Stimulated activated CD4-positive, alpha-beta T cell treated with anti-CD3 and anti-CD28 coated beads, TNF-alpha, amount 100 ng/mL, for 4 hours (primary cell): Measurements from ENCODE around the gene BFSP1.

Experiments used
- DNase-seq, 3 experiments: peaks; one replicate each; pipeline ENCODE4 v3.0.0-alpha.2; 2020; ENCODE audit warnings: low read depth in 3 of 3

The BFSP1 gene

DNA sequence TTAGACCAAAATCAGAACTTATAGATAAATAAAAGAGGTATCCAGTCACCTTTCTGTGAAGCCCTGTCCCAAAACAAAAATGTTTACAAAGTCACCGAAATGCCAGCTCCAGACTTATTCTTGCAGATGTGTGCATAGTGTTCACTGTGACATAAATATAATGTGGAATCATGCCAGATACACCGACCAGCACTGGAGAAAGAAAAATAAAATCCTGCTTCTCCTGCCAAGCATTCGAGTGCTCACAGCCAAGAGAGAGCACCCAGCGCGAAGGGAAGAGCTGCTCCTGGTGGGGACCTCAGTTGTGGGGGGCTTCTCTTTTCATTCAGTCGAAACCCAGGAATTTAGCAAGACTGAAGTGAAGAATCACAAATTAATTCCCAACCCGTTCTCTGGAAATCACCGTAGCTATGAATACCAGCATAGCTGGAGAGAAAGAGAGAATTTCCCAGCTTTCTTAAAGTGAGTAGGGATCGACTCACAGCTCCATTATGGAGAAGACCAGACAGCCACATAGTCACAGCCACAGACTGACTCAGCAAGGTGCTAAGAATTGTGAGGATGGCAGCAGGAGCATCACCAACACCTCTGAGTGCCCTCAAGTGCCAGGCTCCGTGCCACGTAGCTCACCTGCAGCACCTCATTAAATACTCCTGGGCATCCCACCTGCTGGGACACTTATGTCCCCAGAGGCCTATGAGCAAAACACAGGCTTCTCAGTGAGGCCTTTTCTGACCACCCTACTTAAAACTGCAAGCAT lies 33.2 kb downstream of the BFSP1 start:
- DNase-seq, result no peak

DNA sequence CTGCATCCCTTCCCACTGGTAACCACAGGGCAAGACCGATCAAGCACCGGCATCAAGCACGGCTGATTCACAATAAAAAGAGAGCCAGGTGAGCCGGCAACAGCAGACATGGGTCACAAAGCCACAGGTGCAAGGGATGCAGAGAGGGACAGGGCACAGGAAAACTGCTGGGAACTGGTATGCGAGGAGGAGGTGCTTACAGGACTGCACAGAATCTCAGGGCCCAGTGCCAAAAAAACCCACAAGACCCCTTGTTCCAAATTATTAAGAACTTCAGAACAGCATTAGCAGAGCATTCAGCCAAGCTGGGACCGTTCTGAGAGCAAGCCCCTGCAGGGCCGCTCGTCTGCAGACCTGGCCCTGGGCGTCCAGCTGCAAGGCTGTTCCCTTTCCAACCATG lies 35.4 kb downstream of the BFSP1 start:
- no peak for DNase-seq

- DNase-seq, result no peak
These were observed 37.0 kb downstream of the BFSP1 start for GRCh38 chr20:17494201-17494600.

DNA sequence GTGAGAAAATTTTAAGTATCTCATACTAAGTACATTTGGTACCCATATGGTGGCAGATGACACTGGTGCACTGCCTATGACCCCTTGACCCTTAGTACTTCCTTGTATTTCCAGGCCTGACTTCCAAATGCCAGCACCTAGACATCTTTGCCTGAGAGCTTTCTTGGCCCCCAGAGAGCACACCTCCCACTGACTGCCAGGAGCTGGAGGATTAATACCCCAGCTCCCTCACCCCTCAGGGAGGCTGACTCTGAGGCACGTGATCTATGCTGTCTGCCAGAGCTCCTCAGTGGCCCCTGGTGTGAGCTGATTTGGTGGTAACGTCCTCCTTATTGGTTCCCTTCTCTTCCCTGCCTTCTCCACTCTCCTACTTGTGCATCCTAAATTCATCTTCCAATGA lies 38.0 kb downstream of the BFSP1 start:
- DNase-seq, result no peak

- DNase-seq, result no peak
These were observed 39.7 kb downstream of the BFSP1 start for GRCh38 chr20:17491488-17491887.

GRCh38 chr20:17491041-17491440 lies 40.1 kb downstream of the BFSP1 start:
- DNase-seq, result no peak

GRCh38 chr20:17490501-17490900 lies 40.7 kb downstream of the BFSP1 start:
- DNase-seq, result no peak

GRCh38 chr20:17488916-17489600 lies 42.1 kb downstream of the BFSP1 start:
- no peak for DNase-seq

DNA sequence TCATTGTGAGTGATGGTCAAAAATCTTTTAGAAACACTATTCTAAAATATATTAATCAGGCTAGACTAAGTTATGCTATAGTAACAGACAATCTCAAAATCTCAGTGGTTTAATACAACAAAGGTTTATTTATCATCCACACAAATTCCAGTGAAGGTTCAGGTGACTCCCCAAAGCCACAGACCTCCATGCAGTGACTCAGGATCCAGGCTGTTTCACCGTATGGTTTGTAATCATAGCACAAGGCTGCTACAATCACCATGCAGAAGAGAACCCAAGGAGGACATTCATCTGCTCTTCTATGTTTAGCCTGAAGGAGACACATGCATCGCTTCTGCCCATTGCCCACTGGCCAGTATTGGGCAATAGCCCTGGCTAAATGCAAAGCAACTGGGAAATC lies 46.2 kb downstream of the BFSP1 start:
- no peak for DNase-seq

- no peak for DNase-seq
These were observed 48.6 kb downstream of the BFSP1 start for GRCh38 chr20:17482536-17482935.

DNA sequence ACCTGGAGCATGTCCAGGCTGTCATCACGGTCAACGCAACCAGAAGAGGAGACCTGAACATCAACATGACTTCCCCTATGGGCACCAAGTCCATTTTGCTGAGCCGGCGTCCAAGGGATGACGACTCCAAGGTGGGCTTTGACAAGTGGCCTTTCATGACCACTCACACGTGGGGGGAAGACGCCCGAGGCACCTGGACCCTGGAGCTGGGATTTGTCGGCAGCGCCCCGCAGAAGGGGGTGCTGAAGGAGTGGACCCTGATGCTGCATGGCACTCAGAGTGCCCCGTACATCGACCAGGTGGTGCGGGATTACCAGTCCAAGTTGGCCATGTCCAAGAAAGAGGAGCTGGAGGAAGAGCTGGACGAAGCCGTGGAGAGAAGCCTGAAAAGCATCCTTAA lies 49.5 kb downstream of the BFSP1 start:
- no peak for DNase-seq

GRCh38 chr20:17480696-17481095 lies 50.5 kb downstream of the BFSP1 start:
- DNase-seq, result no peak

DNA sequence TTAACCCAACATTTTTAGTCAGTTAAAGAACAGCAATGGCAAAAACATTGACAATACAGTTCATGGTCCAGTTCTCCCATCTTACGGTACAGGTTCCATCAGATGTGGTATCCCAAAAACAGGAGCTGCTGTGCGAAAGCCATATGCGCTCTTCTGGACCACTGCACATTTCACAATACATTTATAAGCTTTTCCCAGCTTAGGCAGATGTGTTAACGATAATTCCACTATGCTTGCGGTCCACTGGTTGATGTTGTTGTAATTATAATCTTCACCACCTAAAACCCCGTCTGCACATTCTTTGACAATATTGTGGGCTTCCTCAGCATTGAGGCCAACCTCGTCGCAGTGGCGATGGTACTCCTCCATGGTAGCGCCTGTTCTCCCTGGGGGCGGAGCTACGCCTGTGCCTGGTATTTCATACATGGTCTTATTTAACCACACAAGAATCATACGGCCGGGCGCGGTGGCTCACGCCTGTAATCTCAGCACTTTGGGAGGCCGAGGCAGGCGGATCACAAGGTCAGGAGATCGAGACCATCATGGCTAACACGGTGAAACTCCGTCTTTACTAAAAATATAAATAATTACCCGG lies 52.0 kb downstream of the BFSP1 start:
- no peak for DNase-seq

GRCh38 chr20:17473659-17474058 lies 57.5 kb downstream of the BFSP1 start:
- no peak for DNase-seq

GRCh38 chr20:17471606-17472187 lies 59.5 kb downstream of the BFSP1 start:
- no peak for DNase-seq

GRCh38 chr20:17470973-17471372 lies 60.2 kb downstream of the BFSP1 start:
- DNase-seq, result no peak

GRCh38 chr20:17470521-17470920 lies 60.7 kb downstream of the BFSP1 start:
- no peak for DNase-seq

DNA sequence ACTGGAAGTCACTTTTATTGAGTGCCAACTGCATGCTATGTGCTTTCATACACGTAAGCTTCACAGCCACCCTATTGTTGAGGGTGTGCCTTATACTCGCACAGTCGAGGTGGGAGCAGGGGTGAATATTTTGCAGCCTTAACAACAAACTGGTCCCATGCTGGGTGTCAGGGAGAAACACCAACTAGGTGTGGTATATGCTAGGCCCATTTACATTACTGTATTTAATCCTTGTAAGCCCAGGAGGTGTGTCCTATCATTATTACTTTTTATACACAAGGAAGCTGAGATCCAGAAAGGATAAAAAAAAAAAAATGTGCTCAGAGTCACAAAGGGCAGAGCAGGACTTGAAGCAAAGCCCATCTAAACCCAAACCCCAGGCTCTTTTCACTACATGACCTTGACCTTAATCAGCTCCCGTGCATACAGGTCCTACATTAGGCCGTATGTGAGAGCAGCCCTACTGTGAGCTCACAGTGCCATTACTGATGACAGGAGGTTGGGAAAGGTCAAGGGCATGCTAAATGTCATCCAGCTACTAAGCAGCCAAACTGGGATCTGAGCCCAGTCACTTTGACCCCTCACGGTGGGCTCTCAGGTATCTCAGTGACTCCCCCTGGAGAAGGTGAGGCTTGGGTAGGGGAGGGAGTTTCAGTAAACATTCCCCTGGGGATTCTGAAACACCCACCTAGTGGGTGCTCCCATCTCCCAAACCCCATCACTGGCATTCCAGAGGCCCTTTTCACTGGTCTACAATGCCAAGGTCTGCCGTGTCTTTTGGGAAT lies 61.7 kb downstream of the BFSP1 start:
- DNase-seq, result no peak

DNA sequence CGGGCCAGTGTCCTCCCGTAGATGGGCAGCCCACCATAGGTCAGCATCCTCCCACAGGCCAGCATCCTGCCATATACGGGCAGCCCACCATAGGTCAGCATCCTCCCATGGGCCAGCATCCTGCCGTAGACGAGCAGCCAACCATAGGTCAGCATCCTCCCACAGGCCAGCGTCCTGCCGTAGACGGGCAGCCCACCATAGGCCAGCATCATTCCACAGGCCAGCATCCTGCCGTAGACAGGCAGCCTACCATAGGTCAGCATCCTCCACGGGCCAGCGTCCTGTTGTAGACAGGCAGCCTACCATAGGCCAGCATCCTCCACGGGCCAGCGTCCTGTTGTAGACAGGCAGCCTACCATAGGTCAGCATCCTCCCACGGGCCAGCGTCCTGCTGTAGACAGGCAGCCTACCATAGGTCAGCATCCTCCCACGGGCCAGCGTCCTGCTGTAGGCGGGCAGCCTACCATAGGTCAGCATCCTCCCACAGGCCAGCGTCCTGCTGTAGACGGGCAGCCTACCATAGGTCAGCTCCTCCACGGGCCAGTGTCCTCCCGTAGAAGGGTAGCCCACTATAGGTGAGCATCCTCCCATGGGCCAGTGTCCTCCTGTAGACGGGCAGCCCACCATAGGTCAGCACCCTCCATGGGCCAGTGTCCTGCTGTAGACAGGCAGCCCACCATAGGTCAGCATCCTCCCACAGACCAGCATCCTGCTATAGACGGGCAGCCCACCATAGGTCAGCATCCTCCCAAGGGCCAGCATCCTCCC lies 62.9 kb downstream of the BFSP1 start:
- DNase-seq, result no peak

DNA sequence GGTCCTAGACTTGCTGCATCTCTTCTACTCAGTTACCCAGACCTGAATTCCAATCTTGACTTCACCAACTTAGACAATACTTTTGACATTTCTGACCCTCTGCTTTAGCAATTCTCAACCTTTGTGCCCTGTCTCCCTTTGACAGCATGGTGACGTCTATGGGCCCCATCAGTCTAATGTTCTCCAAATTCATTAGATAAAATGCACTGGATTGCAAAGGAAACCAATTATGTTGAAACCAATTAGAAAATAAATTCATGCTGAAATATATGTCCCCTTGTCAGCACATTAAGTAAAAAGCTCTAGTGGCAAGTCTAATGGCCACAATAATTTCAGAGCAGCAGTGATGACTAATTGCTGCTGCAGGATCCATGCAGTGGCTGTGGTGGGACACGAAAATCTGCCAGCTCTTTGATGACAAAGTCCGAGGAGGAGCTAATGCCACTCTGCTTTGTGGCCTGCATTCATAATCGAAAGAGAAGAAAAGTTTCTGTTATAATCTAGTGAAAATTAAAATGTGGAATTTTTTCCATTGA lies 64.0 kb downstream of the BFSP1 start:
- no peak for DNase-seq

GRCh38 chr20:17466641-17467040 lies 64.5 kb downstream of the BFSP1 start:
- no peak for DNase-seq
